Upper lobe of left lung (tissue), 4 donors: ENCODE measurements around the gene NFKBIZ.

ENCODE experiments used
- EP300 ChIP-seq, 4 donors: sonication (generic); formaldehyde crosslinking; IDR thresholded peaks; one replicate each; pipeline ENCODE4 v1.5.1; 2017; ENCODE audit warnings: antibody characterized with exemption in 4 of 4, control low read depth in 2 of 4
- POLR2A ChIP-seq, 4 donors: fragments of 450-650 bp; IDR thresholded peaks; one replicate each; pipeline ENCODE4 v1.5.1; 2016 to 2017; ENCODE audit warnings: antibody characterized with exemption in 4 of 4, mild to moderate bottlenecking in 2 of 4
- TF ChIP-seq, protein P1 (sequence below), 6 experiments: fragments of 450-650 bp in 4 of 6; fragments of 200-600 bp in 2 of 6; sonication (generic) in 2 of 6; IDR thresholded peaks; one replicate each; pipeline ENCODE4 v1.5.1; 2016 to 2019; ENCODE audit warnings: antibody characterized with exemption in 6 of 6

DNA sequence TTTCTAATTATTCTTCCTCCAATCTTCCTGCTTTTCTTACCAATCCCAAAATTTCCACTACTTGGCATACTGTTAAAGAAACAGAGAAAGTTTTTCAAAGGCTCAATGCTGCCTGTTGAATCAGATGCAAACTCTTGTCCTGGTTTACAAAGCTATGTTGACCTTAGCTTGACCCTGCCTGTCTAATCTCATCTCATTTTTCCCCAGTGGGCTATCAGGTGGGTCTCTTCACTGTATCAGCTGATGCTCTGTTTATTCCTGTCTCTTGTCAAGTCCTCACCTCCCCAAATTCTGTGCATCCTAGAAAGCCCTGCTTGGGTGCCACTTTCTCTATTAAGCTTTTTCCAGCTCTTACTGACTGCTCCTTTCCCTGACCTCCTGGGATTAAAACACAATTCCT is 18.2 kb downstream of the NFKBIZ start:
- TF ChIP-seq, protein P1, sequence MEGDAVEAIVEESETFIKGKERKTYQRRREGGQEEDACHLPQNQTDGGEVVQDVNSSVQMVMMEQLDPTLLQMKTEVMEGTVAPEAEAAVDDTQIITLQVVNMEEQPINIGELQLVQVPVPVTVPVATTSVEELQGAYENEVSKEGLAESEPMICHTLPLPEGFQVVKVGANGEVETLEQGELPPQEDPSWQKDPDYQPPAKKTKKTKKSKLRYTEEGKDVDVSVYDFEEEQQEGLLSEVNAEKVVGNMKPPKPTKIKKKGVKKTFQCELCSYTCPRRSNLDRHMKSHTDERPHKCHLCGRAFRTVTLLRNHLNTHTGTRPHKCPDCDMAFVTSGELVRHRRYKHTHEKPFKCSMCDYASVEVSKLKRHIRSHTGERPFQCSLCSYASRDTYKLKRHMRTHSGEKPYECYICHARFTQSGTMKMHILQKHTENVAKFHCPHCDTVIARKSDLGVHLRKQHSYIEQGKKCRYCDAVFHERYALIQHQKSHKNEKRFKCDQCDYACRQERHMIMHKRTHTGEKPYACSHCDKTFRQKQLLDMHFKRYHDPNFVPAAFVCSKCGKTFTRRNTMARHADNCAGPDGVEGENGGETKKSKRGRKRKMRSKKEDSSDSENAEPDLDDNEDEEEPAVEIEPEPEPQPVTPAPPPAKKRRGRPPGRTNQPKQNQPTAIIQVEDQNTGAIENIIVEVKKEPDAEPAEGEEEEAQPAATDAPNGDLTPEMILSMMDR (IDR thresholded peaks at IDR 0.05) = no peak
- no peak for TF ChIP-seq POLR2A (IDR thresholded peaks at IDR 0.05)
- TF ChIP-seq EP300 (IDR thresholded peaks at IDR 0.05) = no peak
